Tongue (tissue), 2 donors: Measurements from ENCODE around the gene C1orf53. TPM values are rescaled to one million over a fixed set of nuclear protein-coding genes. Genes with fewer than 3 reads are reported as not detected.

ENCODE experiments used
- DNase-seq: peaks from one replicate; pipeline ENCODE4 v3.0.0-alpha.2; 2015
- total RNA-seq: library from RNA; depleted of rRNA; stranded (reverse); fragments of >200 nt; gene quantifications from one replicate; pipeline ENCODE4 v1.2.3, GENCODE V29; 2014

C1orf53 gene
- total RNA-seq, 1 donor from 2014 or later = not detected

DNA sequence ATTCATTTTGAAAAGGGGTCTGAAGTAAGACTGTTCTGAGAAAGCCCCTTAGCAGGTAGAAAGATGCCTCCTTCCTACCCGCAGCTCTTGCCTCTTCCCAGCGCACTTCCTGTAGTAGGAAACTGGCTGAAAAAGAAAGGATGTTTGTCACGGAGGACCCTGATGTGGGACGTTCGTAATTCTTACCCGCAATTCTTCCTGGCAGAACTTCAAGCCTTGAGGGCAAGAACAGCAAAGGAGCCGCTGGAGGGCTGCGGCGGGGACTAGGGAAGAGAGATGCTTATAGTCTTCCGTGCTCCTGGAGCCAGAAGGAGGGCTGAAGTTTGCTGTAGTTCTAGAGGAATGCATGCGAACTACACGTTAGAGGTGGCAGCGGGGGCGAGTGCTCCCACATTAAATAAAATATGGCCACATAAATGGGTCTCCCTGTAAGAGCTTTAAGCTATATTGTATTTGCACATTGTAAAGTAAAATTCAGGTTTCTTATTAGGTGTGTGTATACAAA lies 6.3 kb downstream of the C1orf53 start:
- DNase-seq = peak; percentile 14

DNA sequence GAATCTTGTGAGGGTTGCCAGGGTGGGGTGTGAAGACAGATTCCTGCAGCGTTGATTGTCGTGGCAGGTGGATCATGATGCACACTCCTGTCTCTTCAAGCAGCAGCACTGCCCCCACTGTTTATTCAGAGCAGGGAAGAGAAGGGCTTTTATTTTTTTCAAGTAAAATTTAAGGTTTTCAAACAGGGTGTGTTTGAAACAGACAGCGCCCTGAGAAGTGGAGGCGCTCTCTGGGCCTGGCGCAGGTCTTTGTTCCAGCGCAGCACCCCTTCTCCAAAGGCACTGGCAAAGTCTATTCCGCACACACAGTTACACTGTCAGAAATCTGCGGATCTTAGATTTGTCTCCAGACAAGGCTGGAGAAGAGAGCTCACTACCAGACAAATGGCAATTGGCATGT lies 7.0 kb downstream of the C1orf53 start:
- no peak for DNase-seq

DNA sequence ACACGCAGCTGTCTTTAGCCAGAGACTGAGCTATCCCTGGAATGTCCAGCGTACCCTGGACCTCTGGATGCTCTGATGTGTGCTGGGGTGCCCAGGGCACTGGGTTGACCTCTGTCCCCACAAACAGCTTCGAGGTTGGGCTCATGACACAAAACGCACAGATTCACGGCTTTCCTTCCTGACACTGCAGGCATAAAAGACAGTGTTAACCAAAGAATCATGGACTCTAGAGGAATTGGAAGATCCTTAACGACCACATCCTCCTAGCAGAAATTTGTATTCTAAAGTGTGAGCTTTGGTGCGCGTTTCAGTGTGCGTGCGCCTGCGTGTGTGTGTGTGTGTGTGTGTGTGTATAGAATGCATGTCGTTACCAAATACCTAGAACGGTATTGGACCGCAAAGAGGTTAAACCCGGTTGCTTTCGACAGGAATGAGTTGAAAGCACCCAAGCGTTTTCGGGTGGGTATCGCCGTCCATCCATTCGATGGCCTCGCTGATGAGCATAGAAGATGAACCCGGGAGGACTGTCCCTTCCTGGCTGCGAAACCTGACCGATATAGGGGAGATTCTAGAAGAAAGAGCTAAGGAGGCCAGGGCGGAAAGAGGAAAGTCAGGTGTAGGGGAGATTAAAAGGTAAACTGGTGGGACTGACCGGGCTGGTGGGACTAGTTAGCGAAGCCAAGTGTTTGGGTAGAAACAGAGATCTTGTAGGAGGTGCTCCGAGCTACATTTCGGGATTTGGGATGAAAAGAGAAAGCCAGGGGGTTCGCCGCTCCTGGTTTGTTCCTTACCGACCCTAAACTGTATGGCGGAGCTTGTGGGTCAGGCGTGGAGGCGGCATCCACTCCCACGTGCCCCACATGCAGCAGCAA lies 7.9 kb downstream of the C1orf53 start:
- peak; percentile 5 for DNase-seq

DNA sequence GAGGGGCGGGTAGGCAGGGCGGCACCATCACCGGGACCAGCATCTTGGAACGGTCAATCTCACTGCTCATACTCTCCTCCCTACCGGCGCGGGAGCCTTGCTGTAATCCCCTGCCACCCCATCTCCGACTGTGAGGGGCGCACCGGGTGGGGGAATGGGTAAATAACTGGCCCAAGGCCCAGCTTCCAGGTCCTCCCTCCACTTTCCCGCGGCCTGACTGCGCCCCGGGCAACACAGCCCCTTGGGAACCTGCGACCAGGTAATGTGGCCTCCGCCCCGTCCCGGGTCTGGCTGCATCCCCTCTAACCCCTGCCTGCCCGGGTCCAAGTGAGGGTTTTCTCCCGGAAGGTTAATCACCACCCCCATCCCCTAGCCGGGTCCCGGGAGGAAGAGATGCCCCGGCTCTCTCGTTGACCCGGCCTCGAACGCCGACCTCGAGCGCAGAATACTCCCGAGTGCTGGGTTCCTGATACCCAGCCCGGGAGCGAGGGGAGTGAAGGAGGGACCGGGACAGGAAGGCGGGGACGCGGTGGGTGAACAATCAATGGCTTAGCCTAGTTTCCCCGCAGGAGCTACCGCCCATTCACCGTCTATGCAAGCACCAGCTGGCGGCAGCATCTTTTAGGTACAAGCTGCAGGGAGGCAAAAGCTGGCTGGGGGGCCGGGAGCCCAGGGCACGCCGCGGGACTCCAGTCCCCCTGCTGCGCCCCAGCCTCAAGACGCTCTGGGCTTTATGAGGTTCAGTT lies 8.9 kb downstream of the C1orf53 start:
- DNase-seq = peak; percentile 8

DNA sequence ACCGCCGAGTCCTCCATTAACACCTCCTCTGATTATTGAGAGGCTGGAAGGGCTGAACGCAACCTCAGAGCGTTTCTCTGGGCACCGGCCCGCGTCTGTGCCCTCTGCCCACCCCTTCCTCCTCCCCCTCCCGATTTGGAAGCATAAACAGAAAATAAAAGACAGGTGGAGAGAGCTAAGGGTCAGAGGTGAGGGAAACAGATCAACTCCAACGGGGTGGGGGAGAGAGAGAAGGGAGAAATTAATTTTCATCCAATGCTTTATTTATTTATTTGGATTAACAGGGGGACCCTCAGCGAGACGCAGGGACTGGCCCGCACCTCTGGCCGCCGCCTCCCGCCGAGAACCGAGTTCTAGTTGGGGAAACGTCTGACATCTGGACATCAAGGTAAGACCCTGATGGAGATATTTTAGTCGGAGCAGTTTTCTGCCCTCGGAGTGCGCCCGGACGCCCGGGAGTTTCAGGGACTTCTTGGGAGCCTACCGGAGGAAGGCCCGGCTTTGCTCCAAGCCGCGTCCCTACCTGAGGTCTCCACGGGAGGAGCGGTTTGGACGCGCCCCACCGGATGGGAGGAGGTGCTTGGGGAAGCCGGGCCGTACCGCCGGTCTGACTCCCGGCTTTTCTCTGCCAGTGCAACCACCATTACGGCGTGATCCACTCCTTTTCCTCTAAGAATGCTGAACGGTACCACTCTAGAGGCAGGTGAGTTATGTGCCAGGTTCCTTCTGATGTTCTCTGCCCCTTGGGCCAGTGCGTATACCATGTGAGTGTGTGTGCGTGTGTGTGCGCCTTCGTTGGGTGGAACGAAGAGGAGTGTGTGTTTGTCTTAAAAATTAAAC lies 9.6 kb downstream of the C1orf53 start:
- peak; percentile 12 for DNase-seq

DNA sequence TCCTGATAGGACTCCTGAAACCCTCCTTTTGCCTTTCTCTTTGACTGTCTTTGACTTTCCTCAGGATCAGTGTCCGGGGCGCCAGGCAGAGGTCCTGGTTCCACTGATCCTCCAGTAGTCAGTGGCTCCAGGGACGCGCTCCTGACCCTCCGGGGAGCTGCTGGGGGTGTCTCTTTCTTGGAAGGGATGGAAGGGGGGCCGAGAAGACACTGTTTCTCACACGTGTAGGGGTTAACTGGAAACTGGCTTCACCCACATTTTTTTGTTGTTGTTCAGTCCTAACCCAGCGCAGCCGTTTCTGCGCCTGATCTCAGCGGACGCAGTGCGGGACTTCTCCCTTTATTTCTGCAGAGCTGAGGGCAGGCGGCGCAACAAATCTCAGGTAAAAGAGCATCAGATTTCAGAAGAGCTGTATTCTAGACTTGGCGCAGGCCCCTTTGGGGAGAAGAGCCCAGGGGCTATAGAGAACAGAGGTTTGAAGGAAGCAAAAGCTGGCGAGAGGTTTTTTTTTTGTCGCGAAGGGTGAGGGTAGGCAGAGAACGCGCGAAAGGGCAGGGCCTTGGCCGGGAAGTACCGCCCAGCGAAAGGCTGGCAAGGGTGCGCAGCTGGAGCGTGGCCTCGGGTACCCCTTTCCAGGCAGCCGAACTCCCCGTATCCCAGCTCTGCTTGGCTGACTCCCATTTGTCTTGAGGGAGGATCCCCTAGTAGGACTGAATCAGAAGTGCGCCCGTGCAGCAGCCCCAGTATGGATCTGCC lies 10.5 kb downstream of the C1orf53 start:
- DNase-seq = peak; percentile 8

DNA sequence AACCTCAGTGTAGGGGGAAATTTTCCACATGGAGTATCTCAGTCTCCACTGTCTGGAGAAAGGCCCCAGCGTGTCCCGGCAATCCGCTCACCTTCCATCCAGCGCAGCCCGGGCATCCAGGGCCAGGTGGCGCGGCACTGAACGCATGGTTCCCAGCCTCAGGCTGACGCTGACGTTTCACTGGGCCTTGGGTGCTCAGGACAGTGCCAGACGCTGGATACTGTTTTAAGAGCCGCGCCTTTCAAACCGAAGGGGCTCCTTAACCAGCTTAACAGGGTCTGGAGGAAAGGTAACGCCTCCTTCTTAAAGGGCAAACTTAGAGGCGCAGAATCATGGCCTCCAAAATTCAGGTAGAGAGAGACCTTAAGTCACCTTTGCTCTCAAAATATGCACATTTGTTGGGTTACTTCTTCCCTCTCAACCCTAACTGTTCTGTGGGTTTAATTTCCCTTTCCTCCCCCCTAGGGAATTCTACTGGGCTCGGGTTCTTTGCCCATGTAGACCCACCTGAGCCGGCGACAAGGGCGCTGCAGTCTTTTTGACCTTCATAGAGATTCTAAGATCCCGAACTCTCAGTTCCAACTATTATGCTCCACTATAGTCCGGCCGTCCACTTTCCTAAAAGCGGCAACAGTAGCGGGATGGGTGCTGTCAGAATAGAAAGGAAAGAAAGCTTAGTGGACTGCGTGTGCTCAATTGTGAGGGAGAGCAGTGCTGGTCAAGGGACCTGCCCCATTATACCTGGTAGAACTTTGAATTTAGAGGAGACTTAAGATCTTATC lies 11.3 kb downstream of the C1orf53 start:
- DNase-seq = no peak

DNA sequence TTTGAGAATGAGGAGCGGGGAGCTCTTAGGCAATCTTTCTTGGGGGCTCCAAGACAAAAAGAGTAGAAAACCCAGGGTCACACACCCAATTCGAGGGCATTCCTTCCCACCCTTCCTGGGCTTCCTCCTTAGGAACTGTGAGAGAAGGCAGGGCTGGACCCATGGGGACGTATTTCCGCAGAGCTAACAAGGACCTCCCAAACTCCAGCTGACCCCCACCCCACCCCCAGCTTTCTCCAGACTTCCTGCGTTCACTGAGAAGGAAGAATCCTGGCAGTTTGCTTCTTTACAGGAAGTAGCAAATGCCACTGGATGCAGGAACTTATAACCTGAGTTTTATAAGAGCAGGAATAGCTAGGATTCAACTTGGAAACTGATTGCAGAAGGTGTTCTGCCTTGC lies 12.1 kb downstream of the C1orf53 start:
- no peak for DNase-seq

DNA sequence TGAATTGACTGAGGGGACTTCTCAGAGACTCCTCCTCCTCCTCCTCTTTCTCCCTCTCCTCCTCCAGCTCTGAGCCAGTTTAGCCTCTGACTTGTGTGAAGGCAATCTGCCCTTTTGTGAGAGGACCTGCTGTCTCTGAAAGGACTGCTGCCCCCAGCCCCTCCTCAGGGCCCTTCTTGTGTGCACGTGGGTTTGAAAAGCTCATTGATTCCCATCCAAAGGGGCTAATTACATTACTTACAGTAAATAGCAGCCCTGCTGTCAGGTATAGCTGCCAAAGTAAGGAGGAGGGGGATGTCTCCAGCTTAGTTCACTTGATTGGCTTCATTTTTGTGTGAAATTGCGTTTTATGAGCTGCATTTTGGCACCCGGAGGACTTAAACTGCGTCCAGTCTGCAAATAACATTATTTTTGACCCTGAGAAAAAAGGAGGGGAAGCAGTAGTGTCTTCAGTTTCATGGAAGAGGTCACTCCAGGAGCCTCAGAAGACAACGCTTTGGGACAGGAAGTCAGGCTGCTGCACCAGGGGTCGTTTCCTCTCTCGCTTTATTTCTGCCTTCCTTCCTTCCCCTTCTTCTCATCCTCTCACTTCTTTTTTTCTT lies 12.9 kb downstream of the C1orf53 start:
- DNase-seq = no peak

DNA sequence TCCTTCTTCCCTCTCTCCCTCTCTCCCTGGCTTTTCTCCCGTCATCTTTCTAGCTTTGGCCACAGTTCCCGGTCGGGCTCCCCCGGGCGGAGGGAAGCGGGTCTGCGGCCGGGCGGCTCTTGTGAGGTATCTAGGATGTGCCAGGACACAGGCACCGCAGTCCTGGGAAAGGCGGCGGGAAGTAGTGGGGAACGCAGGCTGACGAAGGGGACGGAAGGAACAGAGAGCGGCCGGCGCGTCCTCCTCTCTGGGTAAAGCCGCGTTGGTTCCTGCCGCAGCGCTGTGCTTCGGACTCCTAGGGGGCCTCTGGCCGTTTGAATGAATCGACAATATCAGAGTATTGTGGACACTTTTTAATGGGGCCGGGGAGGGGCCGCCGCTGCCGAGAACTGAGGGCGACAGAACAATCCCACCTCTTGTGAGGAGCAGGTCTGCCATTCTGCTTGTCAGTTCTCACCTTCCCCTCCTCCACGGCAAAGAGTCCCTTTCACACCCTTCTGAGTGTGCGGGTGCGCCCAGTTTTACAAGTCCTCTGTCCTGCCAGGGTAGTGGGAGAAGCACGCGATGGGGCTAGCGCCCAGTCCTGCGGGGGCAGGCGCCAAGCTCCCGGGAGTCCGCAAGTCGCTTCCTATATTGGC lies 13.6 kb downstream of the C1orf53 start:
- DNase-seq = peak; percentile 71

DNA sequence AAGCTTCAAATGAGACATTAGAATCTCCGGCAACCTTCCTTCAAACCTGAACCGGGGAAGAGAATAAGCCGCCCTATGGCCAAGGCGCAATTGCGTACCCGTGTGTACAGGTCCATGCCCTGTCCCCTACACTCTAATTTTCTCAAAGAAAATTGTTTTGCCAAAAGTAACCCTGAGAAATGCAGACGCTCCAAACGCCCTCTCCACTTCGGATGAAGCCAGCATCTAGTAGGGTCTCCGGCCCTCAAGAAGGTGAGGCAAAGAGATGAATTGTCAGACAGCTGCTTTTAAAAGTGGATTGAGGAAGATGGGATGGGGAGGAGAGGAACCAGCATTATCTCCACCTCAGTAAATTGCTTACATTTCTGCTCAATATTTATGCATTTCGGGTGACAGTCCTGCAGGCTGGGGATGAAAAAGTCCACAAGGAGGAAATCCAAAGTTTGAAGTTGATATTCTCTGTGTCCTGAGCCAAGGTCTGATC lies 14.1 kb downstream of the C1orf53 start:
- DNase-seq = no peak

DNA sequence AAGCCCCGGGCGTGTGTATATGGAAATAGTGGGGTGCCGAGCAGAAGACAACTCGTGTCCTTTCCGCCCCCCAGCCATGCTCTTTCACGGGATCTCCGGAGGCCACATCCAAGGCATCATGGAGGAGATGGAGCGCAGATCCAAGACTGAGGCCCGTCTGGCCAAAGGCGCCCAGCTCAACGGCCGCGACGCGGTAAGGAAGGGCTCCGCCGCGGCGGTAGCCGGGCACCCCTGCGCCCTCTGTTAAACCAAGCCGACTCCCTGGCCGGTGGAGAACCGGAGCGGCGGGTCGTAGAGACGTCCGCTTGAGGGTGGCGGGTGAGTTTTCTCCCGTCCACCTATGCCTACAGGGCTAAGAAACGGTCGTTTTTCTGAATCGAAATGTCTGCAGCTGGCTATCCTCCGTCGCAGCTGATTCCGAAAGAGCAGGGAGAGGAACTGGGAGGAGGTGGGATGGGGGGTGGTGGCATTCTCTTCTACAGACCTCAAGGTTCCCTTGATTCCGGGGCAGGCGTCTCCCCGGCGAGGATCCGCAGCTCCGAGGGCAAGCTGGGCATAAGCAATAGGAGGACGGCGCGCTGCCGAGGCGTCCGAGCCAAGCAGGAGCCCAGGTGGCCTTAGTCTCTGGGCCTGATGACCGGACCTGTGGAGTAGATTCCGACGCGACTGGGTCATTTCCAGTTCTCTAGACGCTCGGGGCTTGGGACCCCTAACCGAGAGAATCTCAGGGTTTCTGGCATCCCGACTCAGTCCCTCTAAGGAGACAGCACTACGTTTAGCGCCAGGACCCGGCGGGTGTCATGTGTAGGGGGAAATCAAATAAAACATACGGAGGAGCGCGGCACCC lies 15.6 kb downstream of the C1orf53 start:
- peak; percentile 37 for DNase-seq

DNA sequence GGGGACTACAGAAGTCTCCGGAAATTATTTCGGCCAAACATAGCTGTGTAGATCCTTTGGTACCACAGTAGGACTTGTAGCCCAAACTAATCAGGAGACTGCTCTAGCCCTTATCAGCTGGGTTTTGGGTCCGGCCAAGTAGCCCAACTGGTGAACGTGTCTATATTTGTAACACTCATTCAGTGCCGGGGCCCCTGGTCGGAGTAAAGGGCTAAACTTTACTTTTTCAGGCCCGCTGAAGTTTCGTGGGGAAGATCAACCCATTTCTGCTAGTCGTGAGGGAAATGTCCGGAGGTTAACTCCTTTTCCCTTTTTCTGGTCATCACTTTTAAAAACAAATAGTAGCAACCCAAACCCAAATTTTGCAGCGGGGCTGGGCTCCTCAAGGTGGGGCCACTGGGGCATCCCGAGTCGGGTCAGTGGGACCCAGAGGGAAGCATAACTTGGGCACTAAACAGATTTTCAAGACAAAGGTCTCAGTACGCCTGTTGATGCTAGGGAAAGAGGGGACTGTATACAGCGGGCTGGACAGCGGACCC lies 16.4 kb downstream of the C1orf53 start:
- DNase-seq = peak; percentile 24

DNA sequence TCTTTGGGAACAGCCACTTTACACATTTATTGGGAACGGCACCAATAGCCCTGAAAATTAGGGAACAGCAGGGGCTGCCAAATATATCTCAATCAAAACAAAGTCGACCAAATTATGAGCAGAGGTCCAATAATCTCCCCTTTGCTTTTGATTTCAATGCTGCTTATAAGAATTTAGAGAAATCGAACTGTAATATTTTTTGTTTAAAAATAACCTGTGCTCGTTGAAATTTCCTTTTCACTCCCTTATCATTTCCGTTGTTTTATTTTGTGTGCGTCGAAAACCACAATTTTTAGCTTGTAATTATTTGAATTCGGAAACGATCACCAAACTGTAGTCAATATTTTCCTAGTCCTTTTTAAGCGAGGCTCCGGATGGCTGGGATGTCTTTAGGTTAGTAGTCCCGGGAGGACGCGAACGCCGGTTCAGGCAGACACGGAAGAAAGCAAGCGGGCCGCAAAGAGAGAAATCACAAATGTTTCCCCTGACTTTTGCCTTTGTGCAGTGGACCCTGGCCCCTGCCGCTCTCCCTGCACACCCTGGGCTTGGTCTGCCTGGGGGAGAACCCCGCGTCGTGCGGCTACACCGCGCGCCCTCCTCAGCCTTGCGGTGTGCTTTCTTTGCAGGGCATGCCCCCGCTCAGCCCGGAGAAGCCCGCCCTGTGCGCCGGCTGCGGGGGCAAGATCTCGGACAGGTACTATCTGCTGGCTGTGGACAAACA lies 17.1 kb downstream of the C1orf53 start:
- no peak for DNase-seq

DNA sequence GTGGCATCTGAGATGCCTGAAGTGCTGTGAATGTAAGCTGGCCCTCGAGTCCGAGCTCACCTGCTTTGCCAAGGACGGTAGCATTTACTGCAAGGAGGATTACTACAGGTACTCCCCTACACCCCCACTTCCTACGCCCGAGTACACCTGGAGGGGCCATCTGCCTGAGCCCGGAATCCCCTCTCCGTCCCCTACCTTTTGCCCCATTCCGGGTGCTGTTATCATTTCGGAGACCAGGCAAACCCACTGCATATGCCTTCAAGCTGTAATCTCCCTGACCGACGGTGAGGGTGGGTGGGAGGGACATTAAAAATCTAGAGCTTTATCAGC lies 17.6 kb downstream of the C1orf53 start:
- DNase-seq = no peak

DNA sequence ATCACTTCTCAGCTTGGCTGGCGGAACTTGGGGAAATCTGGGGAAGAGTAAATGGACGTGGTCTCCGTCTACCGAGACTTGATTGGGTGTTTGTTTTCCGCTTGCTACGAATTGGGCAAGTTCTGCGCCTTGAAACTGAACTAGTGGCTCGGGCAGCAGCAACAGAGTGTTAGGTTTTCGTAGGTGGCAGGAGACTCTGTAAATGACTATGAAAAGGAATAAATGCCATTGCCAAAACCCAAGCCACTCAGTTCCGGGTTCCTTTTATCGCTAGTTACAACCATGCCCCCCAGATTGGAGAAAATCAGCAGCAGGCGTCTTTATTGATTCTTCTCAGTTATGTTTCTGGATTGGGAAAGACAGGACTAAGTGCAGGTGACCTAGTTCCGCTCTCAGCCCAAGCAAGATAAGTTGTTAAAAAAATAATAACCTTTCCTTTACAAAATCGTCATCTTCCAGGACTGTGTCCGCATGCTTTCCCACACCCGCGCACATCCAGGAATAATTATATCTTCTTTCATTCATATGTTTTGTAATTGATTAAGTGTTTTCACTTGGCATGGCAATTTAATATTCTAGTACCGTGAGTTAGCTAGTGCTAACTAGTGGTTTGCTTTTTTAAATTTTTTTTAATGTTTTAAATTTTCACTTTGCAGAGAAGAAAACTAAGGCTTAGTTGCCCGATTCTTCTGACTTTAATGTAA lies 18.1 kb downstream of the C1orf53 start:
- no peak for DNase-seq
